ENCODE measurements around the gene ADAM10. TPM values are rescaled to one million over a fixed set of nuclear protein-coding genes. Genes with fewer than 3 reads are reported as not detected.

Gene ADAM10
- total and polyA plus RNA-seq, 2 donors (not counting 1 experiment from before 2014, with no cell fraction given) = 18.8 to 138 TPM

DNA sequence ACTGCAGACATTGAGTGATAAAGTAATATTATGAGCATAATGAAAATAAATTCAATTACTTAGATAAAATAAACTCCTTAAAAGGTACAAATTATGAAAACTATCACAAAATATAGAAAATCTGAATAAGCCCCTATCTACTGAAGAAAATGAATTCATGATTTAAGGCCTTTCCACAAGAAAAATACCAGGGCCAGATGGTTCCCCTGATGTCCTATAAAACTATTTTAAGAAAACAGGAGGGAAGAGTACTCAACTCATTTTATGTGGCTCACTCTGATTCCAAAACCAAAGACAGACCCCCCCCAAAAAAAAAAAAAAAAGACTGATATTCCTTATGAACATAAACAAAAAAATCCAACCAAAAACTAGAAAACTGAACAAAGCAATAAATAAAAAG, 59.9 kb downstream of the ADAM10 start:
- no peak overlapping the region for H3K4me3 Mint-ChIP-seq
- TF ChIP-seq, protein P1, sequence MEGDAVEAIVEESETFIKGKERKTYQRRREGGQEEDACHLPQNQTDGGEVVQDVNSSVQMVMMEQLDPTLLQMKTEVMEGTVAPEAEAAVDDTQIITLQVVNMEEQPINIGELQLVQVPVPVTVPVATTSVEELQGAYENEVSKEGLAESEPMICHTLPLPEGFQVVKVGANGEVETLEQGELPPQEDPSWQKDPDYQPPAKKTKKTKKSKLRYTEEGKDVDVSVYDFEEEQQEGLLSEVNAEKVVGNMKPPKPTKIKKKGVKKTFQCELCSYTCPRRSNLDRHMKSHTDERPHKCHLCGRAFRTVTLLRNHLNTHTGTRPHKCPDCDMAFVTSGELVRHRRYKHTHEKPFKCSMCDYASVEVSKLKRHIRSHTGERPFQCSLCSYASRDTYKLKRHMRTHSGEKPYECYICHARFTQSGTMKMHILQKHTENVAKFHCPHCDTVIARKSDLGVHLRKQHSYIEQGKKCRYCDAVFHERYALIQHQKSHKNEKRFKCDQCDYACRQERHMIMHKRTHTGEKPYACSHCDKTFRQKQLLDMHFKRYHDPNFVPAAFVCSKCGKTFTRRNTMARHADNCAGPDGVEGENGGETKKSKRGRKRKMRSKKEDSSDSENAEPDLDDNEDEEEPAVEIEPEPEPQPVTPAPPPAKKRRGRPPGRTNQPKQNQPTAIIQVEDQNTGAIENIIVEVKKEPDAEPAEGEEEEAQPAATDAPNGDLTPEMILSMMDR (IDR thresholded peaks at IDR 0.05) = no peak
- no peak for TF ChIP-seq EZH2 (IDR thresholded peaks at IDR 0.05; ENCODE audit: borderline replicate concordance, insufficient read depth, low read depth, low read length, poor library complexity, severe bottlenecking)
- H3K4me3 ChIP-seq (ENCODE audit: control extremely low read depth in 1 of 5, extremely low read depth in 1 of 5, insufficient read depth in 1 of 5, low read depth in 2 of 5, low read length in 4 of 5) = no peak overlapping the region
- no peak overlapping the region for H3K4me2 ChIP-seq (replicated peaks; ENCODE audit: low read depth, low read length, poor library complexity, severe bottlenecking)
- no peak overlapping the region for H2AFZ ChIP-seq (ENCODE audit: insufficient read depth, low read depth, low read length, poor library complexity, severe bottlenecking)
- ChIA-PET CTCF (no interaction called here), POLR2A (no interaction called here)
- no peak overlapping the region for H3K27ac ChIP-seq (ENCODE audit: low read length in 2 of 2)
- H3K9me3 ChIP-seq (ENCODE audit: control extremely low read depth in 1 of 3, control insufficient read depth in 2 of 3, insufficient read depth in 1 of 3, low read length in 2 of 3) = no peaks in the 10 kb centered on the region
- intact Hi-C loops (cut with micrococcal nuclease) = loop anchor here (2.0 kb wide), 1 partner anchor 59 kb away; the partner anchor contains the start of gene ADAM10
- H4K20me1 ChIP-seq (ENCODE audit: control insufficient read depth, insufficient read depth, low read length, poor library complexity, severe bottlenecking) = peaks cover 43% of the 10 kb centered on the region
- no peak for DNase-seq
- peaks cover 41% of the 10 kb centered on the region for H3K4me1 Mint-ChIP-seq
- peaks cover 0 to 7% of the 10 kb centered on the region in 2 experiments for H3K36me3 ChIP-seq (replicated peaks in 1 of 2; ENCODE audit: control extremely low read depth in 1 of 2, control insufficient read depth in 1 of 2, extremely low read depth in 1 of 2, insufficient read depth in 2 of 2, low read length in 1 of 2)
- peaks cover 74% of the 10 kb centered on the region for H3K79me2 ChIP-seq (ENCODE audit: control insufficient read depth, insufficient read depth, low read length)
- no peaks in the 10 kb centered on the region for H3K27me3 ChIP-seq (replicated peaks in 1 of 4; ENCODE audit: control extremely low read depth in 1 of 4, control insufficient read depth in 3 of 4, insufficient read depth in 4 of 4, low read length in 3 of 4)
- no peak for ATAC-seq (ENCODE audit: low read depth)
- H3K27ac Mint-ChIP-seq = no peak overlapping the region
- H3K9me3 Mint-ChIP-seq (ENCODE audit: insufficient read depth) = no peaks in the 10 kb centered on the region
- no peak overlapping the region for H3K9ac ChIP-seq (ENCODE audit: low read length)
- no peaks in the 10 kb centered on the region for H3K27me3 Mint-ChIP-seq
- peaks cover 12 to 15% of the 10 kb centered on the region in 2 donors for H3K4me1 ChIP-seq (ENCODE audit: control insufficient read depth in 2 of 2, insufficient read depth in 2 of 2, low read length in 2 of 2)

GRCh38 chr15:58686286-58686685, 63.2 kb downstream of the ADAM10 start:
- POLR2A ChIA-PET = no interaction called here
- CTCF ChIA-PET = no interaction called here
- Histone ChIP-seq H3K9ac (ENCODE audit: low read length) (no peak overlapping the region), H3K9me3 (ENCODE audit: control extremely low read depth in 1 of 3, control insufficient read depth in 2 of 3, insufficient read depth in 1 of 3, low read length in 2 of 3) (no peaks in the 10 kb centered on the region), H3K27ac (ENCODE audit: low read length in 2 of 2) (no peak overlapping the region), H3K36me3 (replicated peaks in 1 of 2; ENCODE audit: control extremely low read depth in 1 of 2, control insufficient read depth in 1 of 2, extremely low read depth in 1 of 2, insufficient read depth in 2 of 2, low read length in 1 of 2) (no peaks in the 10 kb centered on the region), H4K20me1 (ENCODE audit: control insufficient read depth, insufficient read depth, low read length, poor library complexity, severe bottlenecking) (peaks cover 54% of the 10 kb centered on the region), H3K79me2 (ENCODE audit: control insufficient read depth, insufficient read depth, low read length) (peaks cover 77% of the 10 kb centered on the region), H3K4me1 (ENCODE audit: control insufficient read depth in 2 of 2, insufficient read depth in 2 of 2, low read length in 2 of 2) (peaks cover 10 to 14% of the 10 kb centered on the region in 2 donors), H3K27me3 (replicated peaks in 1 of 4; ENCODE audit: control extremely low read depth in 1 of 4, control insufficient read depth in 3 of 4, insufficient read depth in 4 of 4, low read length in 3 of 4) (no peaks in the 10 kb centered on the region), H3K4me2 (replicated peaks; ENCODE audit: low read depth, low read length, poor library complexity, severe bottlenecking) (no peak overlapping the region), H2AFZ (ENCODE audit: insufficient read depth, low read depth, low read length, poor library complexity, severe bottlenecking) (no peak overlapping the region), H3K4me3 (ENCODE audit: control extremely low read depth in 1 of 5, extremely low read depth in 1 of 5, insufficient read depth in 1 of 5, low read depth in 2 of 5, low read length in 4 of 5) (no peak overlapping the region)
- Mint-ChIP-seq H3K27me3 (no peaks in the 10 kb centered on the region), H3K4me1 (peaks cover 40% of the 10 kb centered on the region), H3K27ac (no peak overlapping the region), H3K4me3 (no peak overlapping the region), H3K9me3 (ENCODE audit: insufficient read depth) (no peaks in the 10 kb centered on the region)
- intact Hi-C loops (cut with micrococcal nuclease) = no loop called here
- 99% methylated on average over 8 of the region's 8 CpGs for WGBS (ENCODE audit: insufficient coverage)
- TF ChIP-seq EZH2 (IDR thresholded peaks at IDR 0.05; ENCODE audit: borderline replicate concordance, insufficient read depth, low read depth, low read length, poor library complexity, severe bottlenecking) = no peak
- TF ChIP-seq, protein P1 (IDR thresholded peaks at IDR 0.05) = no peak
- no peak for ATAC-seq (ENCODE audit: low read depth)
- DNase-seq = no peak
